Fibroblast of skin of left biceps (primary cell): ENCODE measurements around the gene PRDM10.
"Not testable (repeated sequence)": the region's sequence is repeated elsewhere in the genome, so short reads cannot be mapped to it uniquely, and the experiment has no call there.

ENCODE experiments used
- DNase-seq, 2 experiments: peaks; one replicate each; pipeline ENCODE4 v3.0.0-alpha.2; 2013; ENCODE audit warnings: low read depth in 2 of 2

PRDM10 gene

DNA sequence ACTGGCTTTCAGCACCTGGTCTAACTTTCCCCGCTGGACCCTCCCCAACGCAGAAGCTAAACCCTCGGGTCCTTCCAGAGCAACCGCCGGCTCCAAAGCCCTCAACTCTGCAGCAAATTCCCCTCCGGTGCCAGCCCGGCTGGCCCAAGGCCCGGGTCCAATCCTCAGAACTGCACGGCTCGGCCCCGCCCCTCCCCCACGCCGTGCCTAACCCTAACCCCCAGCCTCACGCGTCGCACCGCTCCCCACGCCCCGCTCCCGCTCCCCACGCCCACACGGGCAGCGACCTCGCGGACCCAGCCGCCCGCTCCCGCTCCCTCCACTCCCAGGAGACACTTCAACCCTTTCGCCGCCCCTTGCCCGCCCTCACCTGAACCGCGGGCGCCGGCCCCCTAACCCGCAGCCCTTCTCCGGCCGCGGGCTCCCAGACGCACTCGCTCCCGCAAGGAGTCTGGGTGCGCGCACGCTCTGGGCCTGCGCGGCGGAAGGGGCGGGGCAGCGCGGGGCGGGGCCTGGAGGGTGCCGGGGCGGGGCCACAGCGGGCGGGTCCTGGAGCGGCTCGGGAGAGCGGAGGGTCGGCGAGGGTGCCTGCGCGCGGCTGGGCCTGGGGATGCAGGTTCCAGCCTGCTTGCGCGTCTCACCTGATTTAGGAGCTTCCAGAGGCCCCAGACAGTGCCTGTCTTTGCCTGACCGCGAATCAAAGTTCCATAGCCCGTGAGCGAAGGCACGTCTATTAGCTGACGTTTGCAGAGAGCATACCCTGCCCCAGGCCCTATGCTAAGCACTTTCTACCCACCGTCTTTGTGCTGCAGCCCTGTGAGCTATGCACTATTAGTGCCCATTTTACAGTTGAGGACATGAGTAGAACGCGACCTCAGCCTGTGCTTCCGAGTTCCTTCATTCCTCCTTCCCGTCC is 107.3 kb downstream of the PRDM10 start, which contains the start of gene NFRKB:
Gene NFRKB, minus strand, starts transcription at position 453 of the 916 bp plus-strand sequence. CDS start 2,729 bp downstream, outside the sequence.
- DNase-seq, result peak; percentile 33 to 42

- DNase-seq, result no peak
Observed at GRCh38 chr11:129894278-129895125, 108.1 kb downstream of the PRDM10 start.

- no peak for DNase-seq
Observed at GRCh38 chr11:129888451-129888850, 114.2 kb downstream of the PRDM10 start.

DNA sequence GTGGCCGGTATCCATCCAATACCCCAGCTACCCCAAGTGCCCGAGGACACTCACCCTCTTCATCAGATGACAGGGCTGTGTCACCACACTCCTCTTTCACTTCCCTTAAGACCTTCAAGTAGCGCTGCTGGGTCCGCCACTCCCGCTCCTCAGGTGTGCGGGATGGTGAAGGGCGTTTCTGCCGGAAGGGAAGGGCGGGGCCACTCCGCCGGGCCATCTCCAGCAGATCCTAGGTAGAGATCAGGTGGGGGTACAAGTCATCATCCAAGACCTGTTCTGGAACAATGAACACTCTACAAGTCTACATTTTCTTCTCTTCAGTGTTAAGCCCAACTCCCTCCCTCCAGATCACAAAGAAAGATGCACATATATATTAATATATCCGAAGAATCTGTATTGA is 117.3 kb downstream of the PRDM10 start:
- DNase-seq, result no peak

DNA sequence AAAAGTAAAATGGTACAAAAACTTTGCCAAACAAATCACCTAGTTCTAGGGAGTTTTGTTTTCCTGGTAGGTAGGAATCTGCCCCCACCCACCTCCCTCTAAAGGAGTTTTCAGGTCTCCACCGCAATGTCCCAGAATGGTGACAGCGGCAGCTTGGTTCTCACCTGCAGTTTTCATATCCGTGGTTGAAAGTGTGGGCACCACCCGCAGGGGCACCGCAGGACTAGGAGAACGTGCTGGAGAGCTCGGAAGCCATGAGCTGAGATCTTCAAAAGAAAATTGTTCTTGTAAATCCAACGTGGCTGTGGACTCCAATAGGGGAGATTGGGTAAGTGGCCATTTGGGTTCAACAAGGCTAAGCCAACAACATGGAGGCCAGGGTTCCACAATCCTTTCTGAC is 118.1 kb downstream of the PRDM10 start:
- DNase-seq, result no peak

GRCh38 chr11:129881570-129882170 is 121.0 kb downstream of the PRDM10 start:
- DNase-seq, result no peak

GRCh38 chr11:129880311-129880710 is 122.3 kb downstream of the PRDM10 start:
- DNase-seq, result no peak

GRCh38 chr11:129871914-129872313 is 130.7 kb downstream of the PRDM10 start:
- DNase-seq, result no peak

DNA sequence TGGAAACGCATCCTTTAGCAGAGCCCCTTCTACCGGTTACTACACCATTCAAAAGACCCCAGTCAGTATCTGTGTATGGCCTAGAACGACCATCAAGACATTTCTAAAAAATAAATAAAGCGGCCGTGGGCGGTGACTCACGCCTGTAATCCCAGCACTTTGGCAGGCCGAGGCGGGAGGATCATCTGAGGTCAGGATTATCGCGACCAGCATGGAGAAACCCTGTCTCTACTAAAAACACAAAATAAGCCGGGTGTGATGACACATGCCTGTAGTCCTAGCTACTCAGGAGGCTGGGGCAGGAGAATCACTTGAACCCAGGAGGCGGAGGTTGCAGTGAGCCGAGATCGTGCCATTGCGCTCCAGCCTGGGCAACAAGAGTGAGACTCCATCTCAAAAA is 134.0 kb downstream of the PRDM10 start:
- not testable (repeated sequence) for DNase-seq

- DNase-seq, result no peak
Observed at GRCh38 chr11:129866311-129866710, 136.3 kb downstream of the PRDM10 start.

DNA sequence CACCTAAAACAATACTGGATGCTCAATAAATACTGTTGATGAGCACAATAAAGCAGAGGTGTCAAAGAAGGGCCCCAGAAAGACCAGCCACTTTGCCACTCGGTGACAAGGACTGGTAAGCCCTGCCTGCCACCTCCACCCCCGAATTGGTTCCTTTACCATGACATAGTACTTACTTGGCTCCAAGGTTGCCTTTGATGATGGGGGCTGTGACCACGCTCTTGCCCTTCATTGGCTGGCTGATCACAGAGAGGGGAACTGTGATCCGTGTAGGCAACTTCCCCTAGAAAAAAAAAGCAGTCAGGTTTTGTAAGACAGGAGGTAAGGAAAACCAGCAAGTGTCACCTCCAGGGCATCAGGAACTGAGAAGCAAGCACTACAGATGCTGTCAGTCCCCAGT is 136.9 kb downstream of the PRDM10 start:
- DNase-seq, result no peak

- no peak for DNase-seq
Observed at GRCh38 chr11:129864811-129865210, 137.8 kb downstream of the PRDM10 start.

GRCh38 chr11:129861702-129862522 is 140.7 kb downstream of the PRDM10 start:
- peak; percentile 85 to 88 for DNase-seq

DNA sequence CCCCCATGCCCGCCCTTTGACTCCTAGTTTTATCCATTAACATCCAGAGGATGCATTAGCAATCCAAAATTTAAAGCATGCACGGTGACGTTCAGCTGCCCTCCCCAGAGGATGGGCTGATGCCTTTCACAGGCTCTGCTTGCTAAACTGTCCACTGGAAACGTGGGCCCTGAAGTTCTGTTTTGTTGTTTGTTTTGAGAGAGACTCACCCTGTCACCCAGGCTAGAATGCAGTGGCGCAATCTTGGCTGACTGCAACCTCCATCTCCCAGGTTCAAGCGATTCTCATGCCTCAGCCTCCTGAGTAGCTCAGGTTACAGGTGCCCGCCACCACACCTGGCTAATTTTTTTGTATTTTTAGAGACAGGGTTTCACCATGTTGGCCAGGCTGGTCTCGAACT is 146.6 kb downstream of the PRDM10 start:
- no peak for DNase-seq

GRCh38 chr11:129855086-129855485 is 147.5 kb downstream of the PRDM10 start:
- DNase-seq, result no peak

GRCh38 chr11:129854232-129854805 is 148.3 kb downstream of the PRDM10 start:
- DNase-seq, result no peak

GRCh38 chr11:129853518-129854231 is 149.0 kb downstream of the PRDM10 start:
- no peak for DNase-seq

DNA sequence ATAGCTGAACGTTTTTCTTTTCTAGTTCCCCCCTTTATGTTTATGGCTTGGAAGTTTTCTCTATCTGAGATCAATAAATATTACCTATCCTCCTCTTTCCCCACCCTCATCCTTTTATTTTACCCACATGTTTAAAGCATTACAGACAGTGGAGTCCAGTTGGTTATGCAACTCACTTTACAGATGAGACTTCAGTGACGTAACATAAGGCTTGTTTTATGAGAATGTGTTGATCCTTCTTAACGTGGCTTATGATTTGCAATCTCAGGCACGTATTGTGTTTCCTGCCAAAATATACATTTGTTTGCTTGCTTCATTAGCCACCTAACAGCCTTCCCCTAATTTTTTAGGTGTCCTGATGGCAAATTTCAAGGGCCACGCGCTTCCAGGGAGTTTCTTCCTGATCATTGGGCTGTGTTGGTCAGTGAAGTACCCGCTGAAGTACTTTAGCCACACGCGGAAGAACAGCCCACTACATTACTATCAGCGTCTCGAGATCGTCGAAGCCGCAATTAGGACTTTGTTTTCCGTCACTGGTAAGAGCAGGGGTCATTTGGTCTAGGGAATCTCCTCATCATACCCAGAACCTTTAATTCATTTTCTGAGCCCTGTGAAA is 150.4 kb downstream of the PRDM10 start:
- DNase-seq, result no peak
